Pancreas (tissue), 10 donors: ENCODE results near the gene NPHP3. TPM values are rescaled to one million over a fixed set of nuclear protein-coding genes. Genes with fewer than 3 reads are reported as not detected.
A peak's percentile ranks its signal among the peaks of the same experiment; 100 is the strongest.

Source experiments
- ATAC-seq, 4 donors: fragments of 200-7000 bp; cut with Tn5 transposase; one replicate each; pipeline versions ENCODE4 v1.8.0 to v1.9.1; 2020; ENCODE audit warnings: mild to moderate bottlenecking in 4 of 4, moderate library complexity in 4 of 4
- DNase-seq, 6 donors: peaks; one replicate each; pipeline ENCODE4 v3.0.0-alpha.2; 2020
- FAIRE-seq: peaks from 2 replicates; lab custom pipeline; 2012; peaks lifted over from hg19 to GRCh38; lab: Jason Lieb, UNC
- H3K27ac ChIP-seq, 4 donors: fragments of 200-600 bp; sonication (generic); 1 replicate in 3 of 4; 2 replicates in 1 of 4; pipeline versions ENCODE4 v1.5.0 to v1.8.0; 2020
- H3K27me3 ChIP-seq, 4 donors: fragments of 200-600 bp; one replicate each; pipeline ENCODE4 v1.8.0; 2021
- H3K36me3 ChIP-seq, 3 donors: fragments of 200-600 bp; sonication (generic) in 1 of 3; one replicate each; pipeline versions ENCODE4 v1.5.0 to v1.8.0; 2020 to 2021
- H3K4me1 ChIP-seq, 3 donors: fragments of 200-600 bp; one replicate each; pipeline ENCODE4 v1.8.0; 2021
- H3K4me3 ChIP-seq, 4 donors: fragments of 200-600 bp; sonication (generic) in 2 of 4; one replicate each; pipeline versions ENCODE4 v1.5.0 to v1.8.0; 2020 to 2021
- H3K9me3 ChIP-seq, 4 donors: fragments of 200-600 bp; one replicate each; pipeline ENCODE4 v1.8.0; 2021
- WGBS, 2 donors: extraction: QIAGEN DNeasy Blood & Tissue Kit; methylation state at CpG; one replicate each; pipeline ENCODE4 v1.1.7; 2013; 5-methylcytosine and 5-hydroxymethylcytosine counted together
- intact Hi-C, 3 donors: fragments of 100-400 bp; cut with DNase I; formaldehyde crosslinking; loops; one replicate each; pipeline versions ENCODE4 v1.11.1 to v1.14.2; 2022
- polyA plus RNA-seq, 2 donors: library from polyadenylated mRNA; stranded (reverse); fragments of 200-250 nt; gene quantifications; one replicate each; pipeline ENCODE4 v1.2.3, GENCODE V29; 2013
- total RNA-seq, 6 donors: library from RNA; stranded (reverse); fragmentation: NEBNext Ultra II Directional in 4 of 6; extraction: Animal tissue kit (Norgen Biotek cat#: 25700) in 4 of 6; gene quantifications; one replicate each; pipeline versions ENCODE4 v1.2.1 to v1.2.4, GENCODE V29; 2021 to 2023
- TF ChIP-seq, protein P1 (sequence below), 4 donors: fragments of 200-600 bp; sonication (generic) in 3 of 4; IDR thresholded peaks; one replicate each; pipeline versions ENCODE4 v1.5.0 to v1.8.0; 2021; ENCODE audit warnings: antibody characterized with exemption in 4 of 4
- donor health status: healthy with polysubstance abuse.
- donor health status: DM: no; HTN: no; CAD: no; lungs with moderate emphysema.
- donor health status: DM: no; HTN: no; CAD: no.
- donor health status: control.
- donor health status: control.
- donor health status: Bipolar disorder and iron deficiency.
- donor health status: DM: yes; HTN: yes; CAD: no.
- donor health status: DM: no; HTN: no; CAD: no.
- donor health status: DM: no; HTN: no; CAD: no.
- donor health status: DM: yes; HTN: yes; CAD: no.

Gene NPHP3, protein sequence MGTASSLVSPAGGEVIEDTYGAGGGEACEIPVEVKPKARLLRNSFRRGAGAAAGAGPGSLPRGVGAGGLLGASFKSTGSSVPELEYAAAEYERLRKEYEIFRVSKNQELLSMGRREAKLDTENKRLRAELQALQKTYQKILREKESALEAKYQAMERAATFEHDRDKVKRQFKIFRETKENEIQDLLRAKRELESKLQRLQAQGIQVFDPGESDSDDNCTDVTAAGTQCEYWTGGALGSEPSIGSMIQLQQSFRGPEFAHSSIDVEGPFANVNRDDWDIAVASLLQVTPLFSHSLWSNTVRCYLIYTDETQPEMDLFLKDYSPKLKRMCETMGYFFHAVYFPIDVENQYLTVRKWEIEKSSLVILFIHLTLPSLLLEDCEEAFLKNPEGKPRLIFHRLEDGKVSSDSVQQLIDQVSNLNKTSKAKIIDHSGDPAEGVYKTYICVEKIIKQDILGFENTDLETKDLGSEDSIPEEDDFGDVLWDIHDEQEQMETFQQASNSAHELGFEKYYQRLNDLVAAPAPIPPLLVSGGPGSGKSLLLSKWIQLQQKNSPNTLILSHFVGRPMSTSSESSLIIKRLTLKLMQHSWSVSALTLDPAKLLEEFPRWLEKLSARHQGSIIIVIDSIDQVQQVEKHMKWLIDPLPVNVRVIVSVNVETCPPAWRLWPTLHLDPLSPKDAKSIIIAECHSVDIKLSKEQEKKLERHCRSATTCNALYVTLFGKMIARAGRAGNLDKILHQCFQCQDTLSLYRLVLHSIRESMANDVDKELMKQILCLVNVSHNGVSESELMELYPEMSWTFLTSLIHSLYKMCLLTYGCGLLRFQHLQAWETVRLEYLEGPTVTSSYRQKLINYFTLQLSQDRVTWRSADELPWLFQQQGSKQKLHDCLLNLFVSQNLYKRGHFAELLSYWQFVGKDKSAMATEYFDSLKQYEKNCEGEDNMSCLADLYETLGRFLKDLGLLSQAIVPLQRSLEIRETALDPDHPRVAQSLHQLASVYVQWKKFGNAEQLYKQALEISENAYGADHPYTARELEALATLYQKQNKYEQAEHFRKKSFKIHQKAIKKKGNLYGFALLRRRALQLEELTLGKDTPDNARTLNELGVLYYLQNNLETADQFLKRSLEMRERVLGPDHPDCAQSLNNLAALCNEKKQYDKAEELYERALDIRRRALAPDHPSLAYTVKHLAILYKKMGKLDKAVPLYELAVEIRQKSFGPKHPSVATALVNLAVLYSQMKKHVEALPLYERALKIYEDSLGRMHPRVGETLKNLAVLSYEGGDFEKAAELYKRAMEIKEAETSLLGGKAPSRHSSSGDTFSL (N-terminal part only)
- total RNA-seq: 10 to 100 TPM in 4 of 6 donors, 1 to 10 TPM in 2; 6.1 to 12.5 (median 10.3) TPM
- polyA plus RNA-seq: 10 to 100 TPM; 13.8 to 23.0 TPM

DNA sequence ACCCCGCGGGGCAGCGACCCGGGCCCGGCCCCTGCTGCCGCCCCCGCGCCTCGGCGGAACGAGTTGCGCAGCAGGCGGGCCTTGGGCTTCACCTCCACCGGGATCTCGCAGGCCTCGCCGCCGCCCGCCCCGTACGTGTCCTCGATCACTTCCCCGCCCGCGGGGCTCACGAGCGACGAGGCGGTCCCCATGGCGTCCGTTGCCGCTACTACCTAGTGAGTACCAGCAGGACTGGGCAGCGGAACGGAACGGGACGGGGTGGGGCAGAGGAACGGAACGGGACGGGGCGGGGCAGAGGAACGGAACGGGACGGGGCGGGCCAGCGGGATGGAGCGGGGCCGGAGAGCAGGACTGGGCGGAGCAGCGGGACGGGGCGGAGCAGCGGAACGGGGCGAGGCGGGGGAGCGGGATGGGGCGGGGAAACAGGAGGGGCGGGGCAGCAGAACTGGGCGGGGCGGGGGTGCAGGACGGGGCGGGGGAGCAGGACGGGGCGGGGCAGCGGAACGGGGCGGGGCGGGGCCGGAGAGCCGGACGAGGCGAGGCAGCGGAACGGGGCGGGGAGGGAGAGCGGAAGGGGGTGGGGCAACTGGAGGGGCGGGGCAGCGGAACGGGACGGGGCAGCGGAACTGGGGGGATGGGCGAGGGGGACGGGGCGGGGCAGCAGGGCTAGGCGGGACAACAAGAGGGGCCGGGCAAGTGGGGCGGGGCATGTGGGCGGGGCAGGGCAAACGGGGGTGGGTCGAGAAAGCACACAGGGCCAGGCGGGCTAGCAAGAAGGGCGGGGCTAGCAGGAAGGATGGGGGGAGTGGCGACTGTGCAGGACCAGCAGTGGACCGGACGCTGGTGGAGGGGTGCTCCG, at the start of gene NPHP3:
Gene NPHP3, minus strand, starts transcription at position 245 of the 859 bp plus-strand sequence. Its CDS starts 54 bp downstream, at position 191.
- Histone ChIP-seq H3K36me3 (peaks cover 0 to 2% (median 0%) of the 10 kb centered on the region in 3 donors), H3K27ac (peak within 1 kb of the TSS; percentile 80 to 96 (median 94)), H3K4me3 (peak within 1 kb of the TSS; percentile 82 to 96 (median 88)), H3K27me3 (no peaks in the 10 kb centered on the region), H3K4me1 (peaks cover 0 to 20% (median 17%) of the 10 kb centered on the region in 3 donors), H3K9me3 (no peaks in the 10 kb centered on the region)
- ATAC-seq (peak; percentile 84 to 93 (median 89)), DNase-seq (peak; percentile 97 to 100 (median 98)), FAIRE-seq (no peak)
- 1 to 2% methylated on average over 60 to 95 of the region's 96 CpGs for WGBS, 2 donors
- intact Hi-C loops: loop anchor here in 1 of 3 donors (10.0 kb wide), 1 partner anchor 662 kb away; no protein-coding TSS in a partner anchor
- TF ChIP-seq, protein P1, sequence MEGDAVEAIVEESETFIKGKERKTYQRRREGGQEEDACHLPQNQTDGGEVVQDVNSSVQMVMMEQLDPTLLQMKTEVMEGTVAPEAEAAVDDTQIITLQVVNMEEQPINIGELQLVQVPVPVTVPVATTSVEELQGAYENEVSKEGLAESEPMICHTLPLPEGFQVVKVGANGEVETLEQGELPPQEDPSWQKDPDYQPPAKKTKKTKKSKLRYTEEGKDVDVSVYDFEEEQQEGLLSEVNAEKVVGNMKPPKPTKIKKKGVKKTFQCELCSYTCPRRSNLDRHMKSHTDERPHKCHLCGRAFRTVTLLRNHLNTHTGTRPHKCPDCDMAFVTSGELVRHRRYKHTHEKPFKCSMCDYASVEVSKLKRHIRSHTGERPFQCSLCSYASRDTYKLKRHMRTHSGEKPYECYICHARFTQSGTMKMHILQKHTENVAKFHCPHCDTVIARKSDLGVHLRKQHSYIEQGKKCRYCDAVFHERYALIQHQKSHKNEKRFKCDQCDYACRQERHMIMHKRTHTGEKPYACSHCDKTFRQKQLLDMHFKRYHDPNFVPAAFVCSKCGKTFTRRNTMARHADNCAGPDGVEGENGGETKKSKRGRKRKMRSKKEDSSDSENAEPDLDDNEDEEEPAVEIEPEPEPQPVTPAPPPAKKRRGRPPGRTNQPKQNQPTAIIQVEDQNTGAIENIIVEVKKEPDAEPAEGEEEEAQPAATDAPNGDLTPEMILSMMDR (IDR thresholded peaks at IDR 0.05): no peak

DNA sequence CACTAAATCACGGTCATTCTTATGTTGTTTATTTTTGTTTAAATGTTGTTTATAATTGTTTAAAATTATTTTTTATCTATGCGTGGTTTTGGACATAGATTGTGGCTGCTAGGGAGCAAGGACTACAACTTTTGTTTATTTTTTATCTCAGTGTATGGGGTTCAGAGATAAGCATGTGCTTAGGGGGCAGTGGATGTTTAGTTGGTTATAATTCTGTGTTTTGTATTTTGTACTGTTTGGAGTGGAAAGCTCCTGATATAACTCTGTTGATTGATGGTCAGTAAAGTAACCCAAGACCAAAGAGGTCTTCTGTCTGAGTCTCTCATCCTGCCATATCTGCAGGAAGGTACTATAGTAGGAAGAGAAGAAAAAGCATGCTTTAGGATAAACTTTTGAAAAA, 36.5 kb upstream of the NPHP3 start:
- H3K27ac ChIP-seq: no peak overlapping the region
- intact Hi-C loops: no loop called here
- H3K4me3 ChIP-seq: no peak overlapping the region
- no peaks in the 10 kb centered on the region for H3K36me3 ChIP-seq
- 67 to 69% methylated on average over 2 of the region's 2 CpGs for WGBS, 2 donors
- no peaks in the 10 kb centered on the region for H3K27me3 ChIP-seq
- no peak for FAIRE-seq
- TF ChIP-seq, protein P1 (IDR thresholded peaks at IDR 0.05): no peak
- no peaks in the 10 kb centered on the region for H3K4me1 ChIP-seq
- ATAC-seq: no peak
- no peaks in the 10 kb centered on the region for H3K9me3 ChIP-seq
- no peak for DNase-seq

DNA sequence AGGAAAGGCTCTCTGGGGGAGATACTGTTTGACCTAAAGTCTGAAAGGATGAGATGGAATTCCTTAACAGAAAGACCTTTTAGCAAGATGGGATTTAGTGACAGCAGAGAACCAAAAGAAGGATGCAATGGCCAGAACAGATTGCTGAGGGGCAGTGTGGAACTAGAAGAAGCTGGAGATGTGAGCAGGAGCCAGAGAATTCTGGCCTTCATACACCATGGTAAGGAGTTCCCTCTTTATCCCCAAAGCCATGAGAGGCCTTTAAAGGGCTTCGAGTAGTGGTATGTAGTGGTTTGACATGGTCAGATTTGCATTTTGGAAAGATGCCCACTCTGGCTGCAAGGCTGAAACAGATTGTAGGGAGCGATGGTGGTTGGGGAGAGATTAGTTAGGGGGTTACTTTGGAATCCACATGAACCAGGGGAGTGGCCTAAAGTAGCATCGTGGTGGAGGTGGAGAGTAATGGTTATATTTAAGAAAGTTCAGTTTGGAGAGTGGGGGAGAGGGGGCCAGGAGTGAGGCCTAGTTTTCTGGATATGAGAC, 34.0 kb upstream of the NPHP3 start:
- no peak overlapping the region for H3K27ac ChIP-seq
- no peaks in the 10 kb centered on the region for H3K9me3 ChIP-seq
- H3K4me1 ChIP-seq: no peaks in the 10 kb centered on the region
- TF ChIP-seq, protein P1 (IDR thresholded peaks at IDR 0.05): no peak
- FAIRE-seq (no peak), ATAC-seq (no peak), DNase-seq (no peak)
- WGBS, 2 donors: 82 to 88% methylated on average over 3 of the region's 3 CpGs
- H3K36me3 ChIP-seq: no peaks in the 10 kb centered on the region
- no peak overlapping the region for H3K4me3 ChIP-seq
- intact Hi-C loops: no loop called here
- no peaks in the 10 kb centered on the region for H3K27me3 ChIP-seq

DNA sequence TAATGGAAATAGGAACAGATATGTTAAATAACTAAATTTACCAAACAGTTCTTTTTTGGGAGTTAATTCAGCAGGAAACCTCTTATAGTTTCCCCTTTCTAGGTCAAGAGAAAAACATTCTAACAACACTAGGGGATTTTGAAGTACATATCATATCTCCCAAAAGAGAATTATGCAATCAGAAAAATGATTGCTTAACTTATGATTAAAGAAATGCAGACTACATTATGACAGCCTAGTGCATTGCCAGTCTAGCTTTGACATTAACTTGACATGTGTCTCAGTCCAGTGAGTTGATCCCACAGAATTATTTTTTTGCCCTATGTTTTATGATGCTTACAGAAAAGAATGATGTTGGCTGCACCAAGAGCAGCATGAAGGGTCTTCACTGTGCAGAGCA, 31.7 kb upstream of the NPHP3 start:
- Histone ChIP-seq H3K9me3 (no peaks in the 10 kb centered on the region), H3K4me3 (no peak overlapping the region), H3K27me3 (no peaks in the 10 kb centered on the region), H3K36me3 (no peaks in the 10 kb centered on the region), H3K27ac (no peak overlapping the region), H3K4me1 (no peaks in the 10 kb centered on the region)
- intact Hi-C loops: no loop called here
- ATAC-seq: no peak
- no peak for DNase-seq
- TF ChIP-seq, protein P1 (IDR thresholded peaks at IDR 0.05): no peak
- FAIRE-seq: no peak
